Gastrocnemius medialis (tissue), 4 donors: ENCODE data around the gene MRPL48.

ENCODE experiments used
- POLR2A ChIP-seq, 2 donors: fragments of 450-650 bp; IDR thresholded peaks; one replicate each; pipeline ENCODE4 v1.6.1; 2017; ENCODE audit warnings: antibody characterized with exemption in 2 of 2, mild to moderate bottlenecking in 2 of 2, moderate library complexity in 2 of 2
- TF ChIP-seq, protein P1 (sequence below), 5 experiments: fragments of 450-650 bp in 3 of 5; fragments of 200-600 bp in 2 of 5; sonication (generic) in 2 of 5; IDR thresholded peaks in 4 of 5; conservative IDR thresholded peaks in 1 of 5; 1 replicate in 4 of 5; 2 replicates in 1 of 5; pipeline ENCODE4 v1.5.1; 2016 to 2019; ENCODE audit warnings: antibody characterized with exemption in 5 of 5, mild to moderate bottlenecking in 3 of 5, moderate library complexity in 3 of 5

DNA sequence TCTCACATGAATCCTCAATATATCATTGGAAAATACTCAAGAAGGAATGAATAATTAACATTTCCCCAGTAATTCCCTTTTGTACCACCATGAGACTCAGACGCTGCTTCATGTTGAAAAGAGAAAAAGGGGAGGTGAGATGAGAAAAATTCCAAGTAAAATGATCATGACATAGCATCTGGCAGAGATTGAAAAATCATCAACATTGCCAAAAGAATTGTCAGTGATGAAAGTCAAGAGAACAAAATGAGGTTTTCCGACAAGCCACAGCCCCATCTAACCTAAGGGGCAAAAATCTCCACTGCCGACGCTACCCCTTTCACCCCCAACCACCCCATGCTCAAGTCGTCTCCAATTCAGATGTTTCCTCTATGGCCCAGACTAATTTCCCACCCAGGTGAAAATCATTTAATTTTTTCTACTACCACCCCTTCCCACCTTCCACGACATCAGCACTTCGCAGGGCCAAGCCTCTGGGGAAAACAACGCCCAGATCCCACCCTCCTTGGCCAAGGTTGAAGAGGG, 28.0 kb upstream of the MRPL48 start:
- TF ChIP-seq, protein P1, sequence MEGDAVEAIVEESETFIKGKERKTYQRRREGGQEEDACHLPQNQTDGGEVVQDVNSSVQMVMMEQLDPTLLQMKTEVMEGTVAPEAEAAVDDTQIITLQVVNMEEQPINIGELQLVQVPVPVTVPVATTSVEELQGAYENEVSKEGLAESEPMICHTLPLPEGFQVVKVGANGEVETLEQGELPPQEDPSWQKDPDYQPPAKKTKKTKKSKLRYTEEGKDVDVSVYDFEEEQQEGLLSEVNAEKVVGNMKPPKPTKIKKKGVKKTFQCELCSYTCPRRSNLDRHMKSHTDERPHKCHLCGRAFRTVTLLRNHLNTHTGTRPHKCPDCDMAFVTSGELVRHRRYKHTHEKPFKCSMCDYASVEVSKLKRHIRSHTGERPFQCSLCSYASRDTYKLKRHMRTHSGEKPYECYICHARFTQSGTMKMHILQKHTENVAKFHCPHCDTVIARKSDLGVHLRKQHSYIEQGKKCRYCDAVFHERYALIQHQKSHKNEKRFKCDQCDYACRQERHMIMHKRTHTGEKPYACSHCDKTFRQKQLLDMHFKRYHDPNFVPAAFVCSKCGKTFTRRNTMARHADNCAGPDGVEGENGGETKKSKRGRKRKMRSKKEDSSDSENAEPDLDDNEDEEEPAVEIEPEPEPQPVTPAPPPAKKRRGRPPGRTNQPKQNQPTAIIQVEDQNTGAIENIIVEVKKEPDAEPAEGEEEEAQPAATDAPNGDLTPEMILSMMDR (IDR thresholded peaks at IDR 0.05 in 4 of 5, conservative IDR thresholded peaks at IDR 0.05 in 1 of 5): peak in 1 of 5 experiments; percentile 16
- no peak for TF ChIP-seq POLR2A (IDR thresholded peaks at IDR 0.05)
